HCT116 (cell line): ENCODE results near the gene COL5A3. TPM values are rescaled to one million over a fixed set of nuclear protein-coding genes. Genes with fewer than 3 reads are reported as not detected.

Experiments
- ATAC-seq: fragments of 200-7000 bp; cut with Tn5 transposase; 2 replicates; pipeline ENCODE4 v1.9.1; 2020; ENCODE audit warnings: mild to moderate bottlenecking, moderate library complexity
- BruUV-seq: library from RNA; stranded (reverse); fragments of 400-500 nt; replicated peaks from 2 replicates; lab custom pipeline; 2021; lab: Mats Ljungman, UMichigan
- CTCF ChIA-PET: fragments of 300-600 bp; sonication (Branson Sonifier 250); formaldehyde crosslinking; loops from one replicate; lab custom pipeline; 2021; ENCODE audit warnings: antibody characterized with exemption; lab: Charles Lee
- POLR2A ChIA-PET: fragments of 300-600, 350-600 bp; sonication (Branson Sonifier 250); formaldehyde crosslinking; loops from one replicate; lab custom pipeline; 2021; ENCODE audit warnings: antibody characterized with exemption; lab: Charles Lee
- RAD21 ChIA-PET, 2 experiments: fragments of 300-600 bp; sonication (Branson Sonifier 250); formaldehyde crosslinking; loops; one replicate each; lab custom pipeline; 2023; ENCODE audit warnings: low total read pairs in 2 of 2; ENCODE audit not compliant: uncharacterized antibody in 2 of 2, unreplicated experiment in 2 of 2, low non-redundant PET in 1 of 2; lab: Charles Lee
- DNase-seq: peaks from one replicate; pipeline ENCODE4 v3.0.0-alpha.2; 2010; ENCODE audit warnings: low read depth, low spot score
- H2AFZ ChIP-seq: fragments of 200-600 bp; shearing (Covaris generic), sonication (generic); 2 replicates; pipeline ENCODE4 v1.6.1; 2017; ENCODE audit warnings: low read depth, mixed run types, mixed read lengths, antibody characterized with exemption, low read length; ENCODE audit not compliant: poor library complexity, severe bottlenecking
- H3K27ac ChIP-seq: 2 replicates; pipeline ENCODE4 v1.5.1; 2012; ENCODE audit warnings: low read depth, low read length
- H3K27me3 ChIP-seq: fragments of 200-600 bp; sonication (generic); 2 replicates; pipeline ENCODE4 v1.6.1; 2016; ENCODE audit warnings: mixed run types, low read length, mixed read lengths; ENCODE audit not compliant: insufficient read depth
- H3K36me3 ChIP-seq, 2 experiments: fragments of 200-500 bp in 1 of 2; fragments of 200-600 bp in 1 of 2; sonication (Bioruptor generic) in 1 of 2; sonication (generic) in 1 of 2; 2 replicates each; pipeline versions ENCODE4 v1.5.1 to v1.6.1; 2014 to 2016; ENCODE audit warnings: low read length in 2 of 2, inconsistent platforms in 1 of 2, mixed read lengths in 1 of 2, mixed run types in 1 of 2; ENCODE audit not compliant: insufficient read depth in 2 of 2, control insufficient read depth in 1 of 2
- H3K4me1 ChIP-seq, 2 experiments: fragments of 200-600 bp in 1 of 2; sonication (generic) in 1 of 2; 2 replicates each; pipeline versions ENCODE4 v1.5.1 to v1.6.1; 2012 to 2017; ENCODE audit warnings: low read length in 2 of 2, inconsistent platforms in 1 of 2, mild to moderate bottlenecking in 1 of 2, mixed read lengths in 1 of 2, mixed run types in 1 of 2, moderate library complexity in 1 of 2; ENCODE audit not compliant: insufficient read depth in 2 of 2, control insufficient read depth in 1 of 2
- H3K4me2 ChIP-seq: fragments of 200-600 bp; sonication (generic); 2 replicates; pipeline ENCODE4 v1.6.1; 2017; ENCODE audit warnings: mixed run types, low read length, mixed read lengths
- H3K4me3 ChIP-seq, 2 experiments: fragments of 200-600 bp in 1 of 2; sonication (generic) in 1 of 2; replicated peaks in 1 of 2; 2 replicates each; pipeline ENCODE4 v1.5.1; 2011 to 2016; ENCODE audit warnings: low read length in 2 of 2, control low read depth in 1 of 2, low read depth in 1 of 2, mild to moderate bottlenecking in 1 of 2, mixed read lengths in 1 of 2, mixed run types in 1 of 2
- H3K79me2 ChIP-seq: fragments of 200-600 bp; sonication (generic); 2 replicates; pipeline ENCODE4 v1.6.1; 2017; ENCODE audit warnings: mild to moderate bottlenecking, mixed run types, low read length, moderate library complexity, mixed read lengths; ENCODE audit not compliant: insufficient read depth
- H3K9ac ChIP-seq: fragments of 200-600 bp; sonication (generic); 2 replicates; pipeline ENCODE4 v1.6.1; 2016; ENCODE audit warnings: low read length, mixed read lengths
- H3K9me2 ChIP-seq: fragments of 200-600 bp; sonication (generic), shearing (Covaris generic); 2 replicates; pipeline ENCODE4 v1.6.1; 2017; ENCODE audit warnings: mixed run types, mild to moderate bottlenecking, moderate library complexity; ENCODE audit not compliant: insufficient read depth
- H3K9me3 ChIP-seq, 2 experiments: fragments of 200-500 bp in 1 of 2; fragments of 200-600 bp in 1 of 2; sonication (Bioruptor generic) in 1 of 2; sonication (generic) in 1 of 2; 2 replicates each; pipeline ENCODE4 v1.6.1; 2014 to 2017; ENCODE audit warnings: low read length in 2 of 2, mixed read lengths in 2 of 2, inconsistent platforms in 1 of 2, low read depth in 1 of 2, mild to moderate bottlenecking in 1 of 2, mixed run types in 1 of 2, moderate library complexity in 1 of 2; ENCODE audit not compliant: control insufficient read depth in 1 of 2, insufficient read depth in 1 of 2
- H4K20me1 ChIP-seq: fragments of 200-600 bp; sonication (generic), shearing (Covaris generic); 2 replicates; pipeline ENCODE4 v1.6.1; 2017; ENCODE audit warnings: mixed run types, mild to moderate bottlenecking, moderate library complexity; ENCODE audit not compliant: insufficient read depth
- CEBPB ChIP-seq: IDR thresholded peaks from 2 replicates; pipeline ENCODE4 v1.6.1; 2012; ENCODE audit warnings: low read depth
- ELF1 ChIP-seq: IDR thresholded peaks from 2 replicates; pipeline ENCODE4 v1.6.1; 2012; ENCODE audit warnings: low read depth, borderline replicate concordance
- EZH2 ChIP-seq: fragments of 200-600 bp; sonication (generic); IDR thresholded peaks from 2 replicates; pipeline ENCODE4 v1.6.1; 2017; ENCODE audit warnings: antibody characterized with exemption, mixed run types
- JUND ChIP-seq: IDR thresholded peaks from 2 replicates; pipeline ENCODE4 v1.6.1; 2012
- POLR2A ChIP-seq: IDR thresholded peaks from 2 replicates; pipeline ENCODE4 v1.7.0; 2011; ENCODE audit warnings: borderline replicate concordance; ENCODE audit not compliant: insufficient read depth, insufficient read length; ENCODE audit errors: extremely low read depth
- POLR2AphosphoS5 ChIP-seq: IDR thresholded peaks from 2 replicates; pipeline ENCODE4 v1.6.1; 2011; ENCODE audit warnings: mild to moderate bottlenecking, low read depth, low read length, moderate library complexity
- SIN3A ChIP-seq: IDR thresholded peaks from 2 replicates; pipeline ENCODE4 v1.6.1; 2012; ENCODE audit warnings: low read depth
- SP1 ChIP-seq: IDR thresholded peaks from 2 replicates; pipeline ENCODE4 v1.6.1; 2012; ENCODE audit warnings: low read depth
- SRF ChIP-seq: IDR thresholded peaks from 2 replicates; pipeline ENCODE4 v1.6.1; 2012; ENCODE audit warnings: low read depth
- TCF7L2 ChIP-seq: IDR thresholded peaks from 2 replicates; pipeline ENCODE4 v1.7.0; 2011; ENCODE audit warnings: borderline replicate concordance, inconsistent platforms; ENCODE audit not compliant: insufficient read depth, insufficient read length; ENCODE audit errors: extremely low read depth
- YY1 ChIP-seq: IDR thresholded peaks from 2 replicates; pipeline ENCODE4 v1.6.1; 2011; ENCODE audit warnings: low read length, low read depth, moderate library complexity, mild to moderate bottlenecking; ENCODE audit not compliant: insufficient replicate concordance; ENCODE audit errors: extremely low read depth
- ZFX ChIP-seq: fragments of 450-650 bp; IDR thresholded peaks from 2 replicates; pipeline ENCODE4 v1.6.1; 2017
- ZNF274 ChIP-seq: fragments of 200-500 bp; sonication (Bioruptor generic); IDR thresholded peaks from 2 replicates; pipeline ENCODE4 v1.6.1; 2014; ENCODE audit warnings: mild to moderate bottlenecking, low read depth, low read length, inconsistent platforms
- intact Hi-C: fragments of 100-400 bp; cut with micrococcal nuclease; formaldehyde crosslinking; loops from 2 replicates; pipeline ENCODE4 v1.10.0; 2022
- total RNA-seq: library from RNA; stranded (reverse); gene quantifications from one replicate; pipeline ENCODE4 v1.2.1, GENCODE V29; 2021; ENCODE audit not compliant: unreplicated experiment
- TF ChIP-seq, protein P1 (sequence below): IDR thresholded peaks from 2 replicates; pipeline ENCODE4 v1.6.1; 2011; ENCODE audit warnings: mild to moderate bottlenecking, low read length, moderate library complexity; ENCODE audit not compliant: insufficient replicate concordance; ENCODE audit errors: extremely low read depth
- TF ChIP-seq, protein P2 (sequence below): IDR thresholded peaks from 2 replicates; pipeline ENCODE4 v1.6.1; 2012
- TF ChIP-seq, protein P3 (sequence below): IDR thresholded peaks from 2 replicates; pipeline ENCODE4 v1.6.1; 2012; ENCODE audit warnings: low read depth
- TF ChIP-seq, protein P4 (sequence below): IDR thresholded peaks from 2 replicates; pipeline ENCODE4 v1.6.1; 2012

The COL5A3 gene
- total RNA-seq, 1 experiment from 2014 or later: 0.15 TPM

DNA sequence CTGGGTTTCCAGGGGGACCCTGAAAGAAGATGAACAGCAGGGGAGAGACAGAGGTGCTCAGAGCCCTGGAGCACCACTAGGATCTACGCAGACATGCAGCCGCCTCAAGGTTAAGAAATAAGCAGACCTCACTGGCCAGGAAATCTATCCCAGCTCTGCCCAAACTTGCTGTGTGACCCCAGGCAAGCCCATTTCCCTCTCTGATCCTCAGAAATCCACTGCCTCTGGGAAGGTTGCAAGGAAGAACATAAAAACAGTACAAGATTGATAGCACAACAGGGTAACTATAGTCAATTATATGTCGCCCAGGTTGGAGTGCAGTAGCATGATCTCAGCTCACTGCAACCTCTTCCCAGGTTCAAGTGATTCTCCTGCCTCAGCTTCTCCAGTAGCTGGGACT is 20.8 kb downstream of the COL5A3 start:
- ChIA-PET CTCF (no interaction called here), RAD21 (no interaction called here), POLR2A (no interaction called here)
- intact Hi-C loops: no loop called here
- Histone ChIP-seq H3K79me2 (no peaks in the 10 kb centered on the region), H3K27ac (no peak overlapping the region), H3K4me2 (no peak overlapping the region), H3K9me3 (no peaks in the 10 kb centered on the region), H3K27me3 (no peaks in the 10 kb centered on the region), H3K36me3 (no peaks in the 10 kb centered on the region), H2AFZ (no peak overlapping the region), H3K9ac (no peak overlapping the region), H3K9me2 (no peaks in the 10 kb centered on the region), H4K20me1 (no peaks in the 10 kb centered on the region), H3K4me3 (no peak overlapping the region), H3K4me1 (peaks cover 0 to 4% of the 10 kb centered on the region in 2 experiments; a peak in 1 of 4 replicates)
- ATAC-seq (no peak), DNase-seq (no peak)
- no TSS peak for BruUV-seq
- TF ChIP-seq, protein P1, sequence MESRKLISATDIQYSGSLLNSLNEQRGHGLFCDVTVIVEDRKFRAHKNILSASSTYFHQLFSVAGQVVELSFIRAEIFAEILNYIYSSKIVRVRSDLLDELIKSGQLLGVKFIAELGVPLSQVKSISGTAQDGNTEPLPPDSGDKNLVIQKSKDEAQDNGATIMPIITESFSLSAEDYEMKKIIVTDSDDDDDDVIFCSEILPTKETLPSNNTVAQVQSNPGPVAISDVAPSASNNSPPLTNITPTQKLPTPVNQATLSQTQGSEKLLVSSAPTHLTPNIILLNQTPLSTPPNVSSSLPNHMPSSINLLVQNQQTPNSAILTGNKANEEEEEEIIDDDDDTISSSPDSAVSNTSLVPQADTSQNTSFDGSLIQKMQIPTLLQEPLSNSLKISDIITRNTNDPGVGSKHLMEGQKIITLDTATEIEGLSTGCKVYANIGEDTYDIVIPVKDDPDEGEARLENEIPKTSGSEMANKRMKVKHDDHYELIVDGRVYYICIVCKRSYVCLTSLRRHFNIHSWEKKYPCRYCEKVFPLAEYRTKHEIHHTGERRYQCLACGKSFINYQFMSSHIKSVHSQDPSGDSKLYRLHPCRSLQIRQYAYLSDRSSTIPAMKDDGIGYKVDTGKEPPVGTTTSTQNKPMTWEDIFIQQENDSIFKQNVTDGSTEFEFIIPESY: no peak
- no peak for TF ChIP-seq EZH2
- TF ChIP-seq, protein P2, sequence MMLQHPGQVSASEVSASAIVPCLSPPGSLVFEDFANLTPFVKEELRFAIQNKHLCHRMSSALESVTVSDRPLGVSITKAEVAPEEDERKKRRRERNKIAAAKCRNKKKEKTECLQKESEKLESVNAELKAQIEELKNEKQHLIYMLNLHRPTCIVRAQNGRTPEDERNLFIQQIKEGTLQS: no peak
- no peak for TF ChIP-seq SRF
- no peak for TF ChIP-seq POLR2A
- TF ChIP-seq, protein P3, sequence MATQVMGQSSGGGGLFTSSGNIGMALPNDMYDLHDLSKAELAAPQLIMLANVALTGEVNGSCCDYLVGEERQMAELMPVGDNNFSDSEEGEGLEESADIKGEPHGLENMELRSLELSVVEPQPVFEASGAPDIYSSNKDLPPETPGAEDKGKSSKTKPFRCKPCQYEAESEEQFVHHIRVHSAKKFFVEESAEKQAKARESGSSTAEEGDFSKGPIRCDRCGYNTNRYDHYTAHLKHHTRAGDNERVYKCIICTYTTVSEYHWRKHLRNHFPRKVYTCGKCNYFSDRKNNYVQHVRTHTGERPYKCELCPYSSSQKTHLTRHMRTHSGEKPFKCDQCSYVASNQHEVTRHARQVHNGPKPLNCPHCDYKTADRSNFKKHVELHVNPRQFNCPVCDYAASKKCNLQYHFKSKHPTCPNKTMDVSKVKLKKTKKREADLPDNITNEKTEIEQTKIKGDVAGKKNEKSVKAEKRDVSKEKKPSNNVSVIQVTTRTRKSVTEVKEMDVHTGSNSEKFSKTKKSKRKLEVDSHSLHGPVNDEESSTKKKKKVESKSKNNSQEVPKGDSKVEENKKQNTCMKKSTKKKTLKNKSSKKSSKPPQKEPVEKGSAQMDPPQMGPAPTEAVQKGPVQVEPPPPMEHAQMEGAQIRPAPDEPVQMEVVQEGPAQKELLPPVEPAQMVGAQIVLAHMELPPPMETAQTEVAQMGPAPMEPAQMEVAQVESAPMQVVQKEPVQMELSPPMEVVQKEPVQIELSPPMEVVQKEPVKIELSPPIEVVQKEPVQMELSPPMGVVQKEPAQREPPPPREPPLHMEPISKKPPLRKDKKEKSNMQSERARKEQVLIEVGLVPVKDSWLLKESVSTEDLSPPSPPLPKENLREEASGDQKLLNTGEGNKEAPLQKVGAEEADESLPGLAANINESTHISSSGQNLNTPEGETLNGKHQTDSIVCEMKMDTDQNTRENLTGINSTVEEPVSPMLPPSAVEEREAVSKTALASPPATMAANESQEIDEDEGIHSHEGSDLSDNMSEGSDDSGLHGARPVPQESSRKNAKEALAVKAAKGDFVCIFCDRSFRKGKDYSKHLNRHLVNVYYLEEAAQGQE: no peak
- TF ChIP-seq ZFX: no peak
- no peak for TF ChIP-seq TCF7L2
- no peak for TF ChIP-seq CEBPB
- TF ChIP-seq YY1: no peak
- TF ChIP-seq POLR2AphosphoS5: no peak
- TF ChIP-seq SP1: no peak
- TF ChIP-seq, protein P4, sequence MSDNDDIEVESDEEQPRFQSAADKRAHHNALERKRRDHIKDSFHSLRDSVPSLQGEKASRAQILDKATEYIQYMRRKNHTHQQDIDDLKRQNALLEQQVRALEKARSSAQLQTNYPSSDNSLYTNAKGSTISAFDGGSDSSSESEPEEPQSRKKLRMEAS: no peak
- TF ChIP-seq ZNF274: no peak
- no peak for TF ChIP-seq ELF1
- no peak for TF ChIP-seq SIN3A
- no peak for TF ChIP-seq JUND
